ENCODE measurements around the gene NDUFA7. TPM values are rescaled to one million over a fixed set of nuclear protein-coding genes. Genes with fewer than 3 reads are reported as not detected.
A peak's percentile ranks its signal among the peaks of the same experiment; 100 is the strongest.

NDUFA7 gene
- total RNA-seq, 4 donors from 2014 or later, result 11.2 to 40.0 (median 18.6) TPM

DNA sequence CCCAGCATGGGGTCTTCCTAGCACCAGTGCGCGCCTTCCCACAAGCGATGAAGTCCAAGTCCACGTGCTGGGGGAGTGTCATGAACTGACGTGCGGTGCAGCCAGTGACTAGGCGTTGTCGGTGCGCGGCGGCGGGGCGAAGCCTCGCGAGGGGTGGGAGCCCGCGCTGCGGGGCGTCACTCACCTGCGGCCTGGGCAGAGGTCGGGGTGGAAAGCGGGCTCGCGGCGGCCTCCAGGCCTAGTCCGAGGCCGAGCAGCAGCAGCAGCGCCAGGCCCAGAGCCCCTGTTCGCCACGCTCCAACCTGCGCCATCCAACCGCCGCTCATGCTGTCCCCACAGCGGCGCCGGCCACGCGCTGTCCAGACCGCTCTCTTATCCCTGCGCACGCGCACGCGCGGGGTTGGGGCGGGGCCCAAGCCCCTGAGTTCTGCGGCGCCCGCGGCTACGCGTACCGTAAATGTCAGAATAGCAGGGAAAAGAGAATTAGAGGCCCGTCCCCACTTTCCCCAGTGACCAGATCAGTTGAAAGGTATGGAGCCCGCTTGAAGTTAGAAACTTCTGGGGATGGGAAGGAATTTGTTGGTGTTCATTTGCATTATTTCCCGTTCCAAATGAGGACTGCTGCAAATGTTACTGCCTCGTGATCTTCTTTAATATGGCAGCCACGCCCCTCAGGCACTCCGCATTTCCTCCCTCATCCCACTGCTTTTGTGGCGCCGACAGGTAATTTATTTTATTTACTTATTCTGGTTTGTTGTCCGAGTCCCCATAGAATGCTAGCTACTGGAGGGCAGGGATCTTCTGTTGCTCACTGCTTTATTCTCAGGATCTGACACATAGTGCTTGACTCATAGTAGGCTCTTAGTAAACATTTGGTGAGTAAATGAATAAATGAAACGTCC is 13.0 kb downstream of the NDUFA7 start, which contains the start of gene CD320:
CD320 (minus strand) TSS at position 394 of the 902 bp plus-strand sequence; CDS start at position 326, 68 bp downstream.
- Histone ChIP-seq H3K27me3 (no peaks in the 10 kb centered on the region), H3K9me3 (no peaks in the 10 kb centered on the region), H3K36me3 (peaks cover 0 to 7% (median 2%) of the 10 kb centered on the region in 4 donors), H3K4me1 (peaks cover 17 to 43% (median 33%) of the 10 kb centered on the region in 4 donors), H3K27ac (peak within 1 kb of the TSS; percentile 73 to 84 (median 83)), H3K4me3 (peak within 1 kb of the TSS; percentile 33 to 60 (median 52))
- WGBS, 2 donors (ENCODE audit: low coverage in 1 of 2), result 0 to 1% methylated on average over 9 to 39 of the region's 63 CpGs
- TF ChIP-seq EP300 (IDR thresholded peaks at IDR 0.05; ENCODE audit: low read depth), result no peak
- peak; percentile 42 to 80 (median 77) for TF ChIP-seq POLR2AphosphoS5 (IDR thresholded peaks at IDR 0.05)
- TF ChIP-seq, protein P1, sequence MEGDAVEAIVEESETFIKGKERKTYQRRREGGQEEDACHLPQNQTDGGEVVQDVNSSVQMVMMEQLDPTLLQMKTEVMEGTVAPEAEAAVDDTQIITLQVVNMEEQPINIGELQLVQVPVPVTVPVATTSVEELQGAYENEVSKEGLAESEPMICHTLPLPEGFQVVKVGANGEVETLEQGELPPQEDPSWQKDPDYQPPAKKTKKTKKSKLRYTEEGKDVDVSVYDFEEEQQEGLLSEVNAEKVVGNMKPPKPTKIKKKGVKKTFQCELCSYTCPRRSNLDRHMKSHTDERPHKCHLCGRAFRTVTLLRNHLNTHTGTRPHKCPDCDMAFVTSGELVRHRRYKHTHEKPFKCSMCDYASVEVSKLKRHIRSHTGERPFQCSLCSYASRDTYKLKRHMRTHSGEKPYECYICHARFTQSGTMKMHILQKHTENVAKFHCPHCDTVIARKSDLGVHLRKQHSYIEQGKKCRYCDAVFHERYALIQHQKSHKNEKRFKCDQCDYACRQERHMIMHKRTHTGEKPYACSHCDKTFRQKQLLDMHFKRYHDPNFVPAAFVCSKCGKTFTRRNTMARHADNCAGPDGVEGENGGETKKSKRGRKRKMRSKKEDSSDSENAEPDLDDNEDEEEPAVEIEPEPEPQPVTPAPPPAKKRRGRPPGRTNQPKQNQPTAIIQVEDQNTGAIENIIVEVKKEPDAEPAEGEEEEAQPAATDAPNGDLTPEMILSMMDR (IDR thresholded peaks at IDR 0.05), result peak in 1 of 5 experiments; percentile 9
- peak; percentile 64 for TF ChIP-seq POLR2A (IDR thresholded peaks at IDR 0.05)
- peak; percentile 92 for DNase-seq
- intact Hi-C loops (cut with DNase I; ENCODE audit: low total_unique reads) (no loop called here), in situ Hi-C loops (cut with MboI; ENCODE audit: low pct_ligation_motif_present in 1 of 4, low pct_unique_long_range_greater_than_20kb in 1 of 4, low sequenced_read_pairs in 3 of 4) (no loop called here)

DNA sequence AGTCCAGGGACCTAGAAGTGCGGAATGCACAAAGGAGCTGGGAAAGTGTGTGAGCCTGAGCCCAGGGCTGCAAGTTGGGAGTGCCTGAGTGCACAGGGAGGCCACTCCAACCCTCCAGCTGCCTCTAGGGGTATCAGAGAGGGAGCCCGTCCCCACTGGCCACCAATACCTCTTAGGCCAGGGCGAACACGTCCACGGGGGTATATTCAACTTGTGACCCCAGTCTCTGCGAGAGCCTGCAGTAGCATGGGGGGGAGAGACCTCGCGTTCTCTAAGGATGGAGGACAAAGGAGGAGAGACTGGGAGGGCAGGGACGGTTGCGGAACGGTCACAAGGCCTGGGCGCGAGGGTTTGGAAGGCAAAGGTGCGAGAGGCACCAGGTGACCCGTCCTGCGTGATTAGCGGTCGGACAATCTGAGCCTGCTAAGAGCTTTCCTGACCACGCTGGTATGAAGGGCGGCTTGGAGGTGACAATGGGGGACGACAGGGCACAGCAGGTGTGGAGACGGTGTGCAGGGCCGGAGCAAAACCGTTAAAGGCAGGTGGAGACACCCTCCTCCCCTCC is 13.7 kb downstream of the NDUFA7 start:
- TF ChIP-seq POLR2A (IDR thresholded peaks at IDR 0.05), result no peak
- TF ChIP-seq, protein P1 (IDR thresholded peaks at IDR 0.05), result no peak
- no peak for TF ChIP-seq POLR2AphosphoS5 (IDR thresholded peaks at IDR 0.05)
- no peak for TF ChIP-seq EP300 (IDR thresholded peaks at IDR 0.05; ENCODE audit: low read depth)
- WGBS, 2 donors (ENCODE audit: low coverage in 1 of 2), result 21 to 29% methylated on average over 1 to 24 of the region's 24 CpGs
- Histone ChIP-seq H3K36me3 (peaks cover 0 to 7% (median 2%) of the 10 kb centered on the region in 4 donors), H3K4me1 (peaks cover 17 to 43% (median 33%) of the 10 kb centered on the region in 4 donors), H3K27ac (peak overlapping the region; percentile 73 to 84 (median 83)), H3K9me3 (no peaks in the 10 kb centered on the region), H3K4me3 (peak overlapping the region; percentile 33 to 60 (median 52)), H3K27me3 (no peaks in the 10 kb centered on the region)
- in situ Hi-C loops (cut with MboI; ENCODE audit: low pct_ligation_motif_present in 1 of 4, low pct_unique_long_range_greater_than_20kb in 1 of 4, low sequenced_read_pairs in 3 of 4), result no loop called here
- peak; percentile 24 for DNase-seq
- intact Hi-C loops (cut with DNase I; ENCODE audit: low total_unique reads), result no loop called here

DNA sequence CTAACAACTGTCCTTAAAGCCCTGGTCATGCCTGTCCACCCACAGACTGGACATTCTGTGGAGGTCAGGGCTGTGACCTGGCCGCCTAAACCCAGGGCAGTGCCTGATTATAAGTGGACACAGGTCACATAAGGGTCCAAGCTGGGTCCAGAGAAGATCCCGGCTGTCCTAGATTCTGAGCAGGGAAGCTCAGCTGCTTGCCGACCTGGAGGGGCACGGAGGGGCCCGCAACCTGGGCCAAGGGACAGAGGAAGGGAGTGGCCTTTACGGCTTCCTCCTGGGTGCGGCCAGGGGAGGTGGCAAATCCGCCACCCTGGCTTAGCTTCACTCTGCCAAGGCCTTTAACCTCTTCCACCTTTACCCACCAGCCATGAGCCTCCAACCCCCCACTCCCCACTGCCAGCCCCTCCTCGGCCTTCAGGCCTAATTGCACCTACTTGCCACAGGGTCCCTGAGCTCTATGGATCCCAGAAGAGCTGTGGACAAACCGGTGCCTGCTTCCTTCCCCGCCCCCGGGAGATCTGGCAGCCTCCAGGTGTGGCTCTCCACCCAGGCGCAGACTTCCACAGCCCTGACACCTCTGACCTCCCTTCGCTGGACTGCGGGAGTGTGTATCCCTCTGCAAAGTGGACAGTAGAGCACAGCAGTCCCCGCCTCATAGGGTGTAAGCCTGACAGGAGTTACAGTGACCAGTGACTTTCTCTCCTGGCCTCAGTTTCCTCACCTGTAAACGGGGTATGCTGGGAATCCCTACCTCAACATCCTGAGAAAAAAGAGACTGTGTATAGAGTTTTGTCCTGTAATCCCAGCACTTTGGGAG is 14.7 kb downstream of the NDUFA7 start:
- H3K27me3 ChIP-seq, result no peaks in the 10 kb centered on the region
- peaks cover 0 to 12% (median 2%) of the 10 kb centered on the region in 4 donors for H3K36me3 ChIP-seq
- peak overlapping the region in 3 of 4 donors; percentile 8 to 59 (median 33) for H3K4me3 ChIP-seq
- peak overlapping the region; percentile 73 to 84 (median 83) for H3K27ac ChIP-seq
- TF ChIP-seq, protein P1 (IDR thresholded peaks at IDR 0.05), result no peak
- no peak for TF ChIP-seq POLR2A (IDR thresholded peaks at IDR 0.05)
- no peak for TF ChIP-seq EP300 (IDR thresholded peaks at IDR 0.05; ENCODE audit: low read depth)
- no peaks in the 10 kb centered on the region for H3K9me3 ChIP-seq
- intact Hi-C loops (cut with DNase I; ENCODE audit: low total_unique reads), result no loop called here
- 58% methylated on average over 17 of the region's 17 CpGs; no CpG with 5 or more reads in 1 of the 2 donors for WGBS, 2 donors (ENCODE audit: low coverage in 1 of 2)
- H3K4me1 ChIP-seq, result peaks cover 17 to 36% (median 29%) of the 10 kb centered on the region in 4 donors
- in situ Hi-C loops (cut with MboI; ENCODE audit: low pct_ligation_motif_present in 1 of 4, low pct_unique_long_range_greater_than_20kb in 1 of 4, low sequenced_read_pairs in 3 of 4), result no loop called here
- DNase-seq, result peak; percentile 59
